ENCODE measurements around the gene GMEB1. TPM values are rescaled to one million over a fixed set of nuclear protein-coding genes. Genes with fewer than 3 reads are reported as not detected.
A peak's percentile ranks its signal among the peaks of the same experiment; 100 is the strongest.
"Not testable (repeated sequence)": the region's sequence is repeated elsewhere in the genome, so short reads cannot be mapped to it uniquely, and the experiment has no call there.

The GMEB1 gene
- polyA plus RNA-seq, 3 donors from 2014 or later, result 13.4 to 29.2 (median 15.3) TPM

GRCh38 chr1:28653063-28653462 is 15.5 kb upstream of the GMEB1 start:
- DNase-seq; H3K27me3 Mint-ChIP-seq (ENCODE audit: low read depth in 3 of 3); H3K36me3 Mint-ChIP-seq; H3K9me3 Mint-ChIP-seq; H3K27ac Mint-ChIP-seq; H3K4me3 Mint-ChIP-seq: not testable (repeated sequence)
- peaks cover 12% of the 10 kb centered on the region in 2 donors for H3K4me1 Mint-ChIP-seq

GRCh38 chr1:28653870-28654269 is 14.7 kb upstream of the GMEB1 start:
- not testable (repeated sequence) for H3K9me3 Mint-ChIP-seq; H3K4me3 Mint-ChIP-seq; H3K27ac Mint-ChIP-seq; H3K27me3 Mint-ChIP-seq (ENCODE audit: low read depth in 3 of 3); H3K36me3 Mint-ChIP-seq; H3K4me1 Mint-ChIP-seq; DNase-seq

GRCh38 chr1:28655448-28656311 is 12.9 kb upstream of the GMEB1 start:
- not testable (repeated sequence) for H3K27ac Mint-ChIP-seq; H3K4me3 Mint-ChIP-seq; H3K27me3 Mint-ChIP-seq (ENCODE audit: low read depth in 3 of 3); H3K9me3 Mint-ChIP-seq; H3K4me1 Mint-ChIP-seq; DNase-seq; H3K36me3 Mint-ChIP-seq

DNA sequence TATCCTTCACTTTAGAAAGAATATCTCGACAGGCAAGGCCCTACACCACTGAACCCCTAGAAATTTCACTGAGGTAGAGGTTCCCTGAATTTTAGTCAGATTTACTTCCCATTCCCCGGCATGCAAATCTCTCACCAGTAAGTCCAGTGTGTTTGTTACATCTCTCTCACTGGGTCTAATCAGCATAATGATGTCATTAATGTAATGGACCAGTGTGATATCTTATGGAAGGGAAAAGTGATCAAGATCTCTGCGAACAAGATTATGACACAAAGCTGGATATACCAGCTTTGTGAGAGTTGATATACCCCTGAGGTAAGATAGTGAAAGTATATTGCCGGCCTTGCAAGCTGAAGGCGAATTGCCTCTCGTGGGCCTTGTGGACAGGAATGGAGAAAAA is 12.2 kb upstream of the GMEB1 start:
- Mint-ChIP-seq H3K4me3 (no peak overlapping the region), H3K9me3 (no peaks in the 10 kb centered on the region), H3K27ac (no peak overlapping the region), H3K4me1 (no peaks in the 10 kb centered on the region), H3K36me3 (no peaks in the 10 kb centered on the region), H3K27me3 (ENCODE audit: low read depth in 3 of 3) (no peaks in the 10 kb centered on the region)
- DNase-seq, result no peak

GRCh38 chr1:28663871-28664470 is 4.6 kb upstream of the GMEB1 start:
- H3K9me3 Mint-ChIP-seq, result no peaks in the 10 kb centered on the region
- H3K27ac Mint-ChIP-seq, result no peak overlapping the region
- no peaks in the 10 kb centered on the region for H3K36me3 Mint-ChIP-seq
- DNase-seq, result no peak
- H3K4me3 Mint-ChIP-seq, result no peak overlapping the region
- H3K4me1 Mint-ChIP-seq, result peaks cover 8% of the 10 kb centered on the region in 2 donors
- H3K27me3 Mint-ChIP-seq (ENCODE audit: low read depth in 3 of 3), result peaks cover 3 to 8% (median 5%) of the 10 kb centered on the region in 3 donors

DNA sequence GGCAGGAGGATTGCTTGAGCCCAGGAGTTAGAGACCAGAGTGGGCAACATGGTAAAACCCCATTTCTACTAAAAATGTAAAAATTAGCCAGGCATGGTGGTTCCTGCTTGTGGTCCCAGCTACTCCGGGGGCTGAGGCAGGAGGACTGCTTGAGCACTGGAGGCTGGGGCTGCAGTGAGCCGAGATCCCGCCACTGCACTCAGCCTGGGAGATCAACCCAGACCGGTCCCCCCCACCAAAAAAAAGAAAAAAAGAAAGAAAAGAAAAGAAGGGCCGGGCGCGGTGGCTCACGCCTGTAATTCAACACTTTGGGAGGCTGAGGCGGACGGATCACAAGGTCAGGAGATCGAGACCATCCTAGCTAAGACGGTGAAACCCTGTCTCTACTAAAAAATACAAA is 1.8 kb upstream of the GMEB1 start:
- Mint-ChIP-seq H3K4me1 (peaks cover 20 to 22% of the 10 kb centered on the region in 2 donors), H3K9me3 (no peaks in the 10 kb centered on the region), H3K4me3 (peak overlapping the region in 2 of 5 donors; percentile 21 to 54), H3K36me3 (no peaks in the 10 kb centered on the region), H3K27ac (peak overlapping the region in 3 of 6 donors; percentile 55 to 64 (median 58)), H3K27me3 (ENCODE audit: low read depth in 3 of 3) (peaks cover 5 to 16% (median 13%) of the 10 kb centered on the region in 3 donors)
- no peak for DNase-seq

GRCh38 chr1:28668956-28669723 is 556 bp downstream of the GMEB1 start:
- no peaks in the 10 kb centered on the region for H3K9me3 Mint-ChIP-seq
- H3K4me1 Mint-ChIP-seq, result peaks cover 20 to 22% of the 10 kb centered on the region in 2 donors
- peak overlapping the region; percentile 95 to 99 (median 98) for H3K27ac Mint-ChIP-seq
- peak overlapping the region; percentile 91 to 100 (median 94) for H3K4me3 Mint-ChIP-seq
- DNase-seq, result peak in 1 of 3 donors; percentile 40
- H3K27me3 Mint-ChIP-seq (ENCODE audit: low read depth in 3 of 3), result peaks cover 7 to 13% (median 13%) of the 10 kb centered on the region in 3 donors
- H3K36me3 Mint-ChIP-seq, result no peaks in the 10 kb centered on the region

DNA sequence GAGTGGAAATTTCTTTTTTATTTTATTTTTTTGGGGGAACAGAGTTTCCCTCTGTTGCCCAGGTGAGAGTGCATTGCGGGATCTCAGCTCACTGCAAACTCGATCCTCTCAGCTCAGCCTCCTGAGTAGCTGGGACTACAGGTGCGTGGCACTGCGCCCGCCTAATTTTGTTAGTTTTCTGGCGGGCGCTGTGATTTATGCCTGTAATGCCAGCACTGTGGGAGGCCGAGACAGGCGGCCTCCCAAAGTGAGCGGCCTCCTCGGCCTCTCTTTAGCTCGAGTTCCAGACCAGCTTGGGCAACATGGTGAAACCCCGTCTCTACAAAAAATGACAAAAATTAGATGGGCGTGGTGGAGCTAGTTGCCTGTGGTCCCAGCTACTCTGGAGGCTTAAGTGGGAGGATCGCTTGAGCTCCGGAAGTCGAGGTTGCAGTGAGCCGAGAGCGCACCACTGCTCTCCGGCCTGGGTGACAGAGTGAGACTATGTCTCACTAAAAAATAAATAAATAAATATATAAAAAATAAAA is 2.7 kb downstream of the GMEB1 start:
- H3K9me3 Mint-ChIP-seq, result no peaks in the 10 kb centered on the region
- peaks cover 4 to 13% (median 12%) of the 10 kb centered on the region in 3 donors for H3K27me3 Mint-ChIP-seq (ENCODE audit: low read depth in 3 of 3)
- DNase-seq, result no peak
- peaks cover 22 to 28% of the 10 kb centered on the region in 2 donors for H3K4me1 Mint-ChIP-seq
- no peak overlapping the region for H3K4me3 Mint-ChIP-seq
- H3K27ac Mint-ChIP-seq, result peak overlapping the region in 1 of 6 donors; percentile 55
- peaks cover 0 to 3% (median 0%) of the 10 kb centered on the region in 3 donors for H3K36me3 Mint-ChIP-seq

DNA sequence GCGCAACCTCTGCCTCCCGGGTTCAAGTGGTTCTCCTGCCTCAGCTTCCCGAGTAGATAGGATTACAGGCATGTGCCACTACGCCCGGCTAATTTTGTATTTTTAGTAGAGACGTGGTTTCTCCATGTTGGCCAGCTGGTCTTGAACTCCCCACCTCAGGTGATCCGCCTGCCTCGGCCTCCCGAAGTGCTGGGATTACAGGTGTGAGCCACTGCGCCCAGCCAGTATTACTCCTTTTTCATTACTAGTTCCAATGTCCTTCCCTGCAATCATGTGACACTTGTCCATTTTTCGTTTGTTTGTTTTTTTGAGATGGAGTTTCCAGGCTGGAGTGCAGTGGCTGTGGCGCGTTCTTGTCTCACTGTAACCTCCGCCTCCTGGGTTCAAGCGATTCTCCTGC is 4.4 kb downstream of the GMEB1 start:
- H3K27me3 Mint-ChIP-seq (ENCODE audit: low read depth in 3 of 3), result peaks cover 4 to 13% (median 12%) of the 10 kb centered on the region in 3 donors
- not testable (repeated sequence) for H3K27ac Mint-ChIP-seq, DNase-seq, H3K36me3 Mint-ChIP-seq, H3K9me3 Mint-ChIP-seq, H3K4me3 Mint-ChIP-seq
- H3K4me1 Mint-ChIP-seq, result peaks cover 21 to 25% of the 10 kb centered on the region in 2 donors

GRCh38 chr1:28675924-28676257 is 7.3 kb downstream of the GMEB1 start:
- peaks cover 6 to 8% of the 10 kb centered on the region in 2 donors for H3K4me1 Mint-ChIP-seq
- H3K36me3 Mint-ChIP-seq, result peaks cover 0 to 3% (median under 1%) of the 10 kb centered on the region in 3 donors
- peak overlapping the region in 1 of 6 donors; percentile 3 for H3K27ac Mint-ChIP-seq
- DNase-seq, result no peak
- no peak overlapping the region for H3K4me3 Mint-ChIP-seq
- H3K9me3 Mint-ChIP-seq, result no peaks in the 10 kb centered on the region
- peaks cover 0 to 2% (median 0%) of the 10 kb centered on the region in 3 donors for H3K27me3 Mint-ChIP-seq (ENCODE audit: low read depth in 3 of 3)

DNA sequence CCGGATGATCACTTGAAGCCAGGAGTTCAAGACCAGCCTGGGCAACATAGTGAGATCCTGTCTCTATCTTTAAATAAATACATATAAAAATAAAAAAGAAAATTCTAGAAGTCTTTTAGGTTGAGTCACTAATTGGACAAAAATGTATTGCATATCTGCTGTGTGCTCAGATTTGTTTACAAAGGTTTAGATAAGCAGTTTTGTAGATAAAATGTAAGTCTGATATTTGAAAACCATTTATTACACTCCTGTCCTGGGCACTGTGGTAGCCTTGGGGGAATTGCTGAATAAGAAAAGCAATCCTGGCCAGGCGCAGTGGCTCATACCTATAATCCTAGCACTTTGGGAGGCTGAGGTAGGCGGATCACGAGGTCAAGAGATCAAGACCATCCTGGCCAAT is 11.6 kb downstream of the GMEB1 start:
- Mint-ChIP-seq H3K36me3 (peaks cover 0 to 16% (median 7%) of the 10 kb centered on the region in 3 donors), H3K4me1 (peaks cover 5 to 6% of the 10 kb centered on the region in 2 donors), H3K27ac (no peak overlapping the region), H3K27me3 (ENCODE audit: low read depth in 3 of 3) (no peaks in the 10 kb centered on the region), H3K4me3 (no peak overlapping the region), H3K9me3 (no peaks in the 10 kb centered on the region)
- no peak for DNase-seq

DNA sequence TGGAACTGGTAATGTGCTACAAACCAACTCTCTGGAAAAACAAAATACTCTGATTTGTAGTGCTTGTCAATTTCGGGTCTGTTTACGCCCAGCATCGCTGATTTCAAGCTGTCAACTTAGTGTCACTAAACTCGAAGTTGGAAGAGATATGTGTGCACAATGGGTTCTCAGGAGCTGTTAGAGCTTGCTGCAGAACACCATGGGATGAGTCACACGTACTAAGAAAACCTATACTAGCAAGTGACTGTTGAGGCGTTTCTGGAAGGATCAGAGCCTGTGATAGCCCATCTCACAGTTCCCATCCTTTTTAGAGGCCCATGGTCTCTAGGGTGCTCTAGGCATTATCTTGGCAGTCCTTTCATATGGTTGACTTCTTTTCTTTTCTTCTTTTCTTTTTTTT is 14.3 kb downstream of the GMEB1 start:
- no peak overlapping the region for H3K4me3 Mint-ChIP-seq
- H3K27me3 Mint-ChIP-seq (ENCODE audit: low read depth in 3 of 3), result peaks cover 0 to 3% (median 2%) of the 10 kb centered on the region in 3 donors
- H3K9me3 Mint-ChIP-seq, result no peaks in the 10 kb centered on the region
- H3K27ac Mint-ChIP-seq, result no peak overlapping the region
- peaks cover 0 to 19% (median 7%) of the 10 kb centered on the region in 3 donors for H3K36me3 Mint-ChIP-seq
- peaks cover 5 to 6% of the 10 kb centered on the region in 2 donors for H3K4me1 Mint-ChIP-seq
- DNase-seq, result no peak

GRCh38 chr1:28684937-28685336 is 16.4 kb downstream of the GMEB1 start:
- no peak for DNase-seq
- H3K4me3 Mint-ChIP-seq, result no peak overlapping the region
- peaks cover 4 to 5% of the 10 kb centered on the region in 2 donors for H3K4me1 Mint-ChIP-seq
- H3K27me3 Mint-ChIP-seq (ENCODE audit: low read depth in 3 of 3), result peaks cover 0 to 3% (median 2%) of the 10 kb centered on the region in 3 donors
- peaks cover 3 to 19% (median 7%) of the 10 kb centered on the region in 3 donors for H3K36me3 Mint-ChIP-seq
- H3K9me3 Mint-ChIP-seq, result no peaks in the 10 kb centered on the region
- peak overlapping the region in 1 of 6 donors; percentile 56 for H3K27ac Mint-ChIP-seq

All from immature natural killer cell (primary cell).